HepG2 (cell line): ENCODE results near the gene TADA2B. TPM values are rescaled to one million over a fixed set of nuclear protein-coding genes. Genes with fewer than 3 reads are reported as not detected.

ENCODE experiments used
- BHLHE40 ChIP-seq: IDR thresholded peaks from 2 replicates; pipeline ENCODE4 v1.6.1; 2011; ENCODE audit warnings: low read length, improper control_type of control experiment
- FOXA3 ChIP-seq: IDR thresholded peaks from 2 replicates; pipeline ENCODE4 v1.6.1; 2016; ENCODE audit warnings: missing genetic modification reagents, missing compliant biosample characterization
- HMGXB3 ChIP-seq: sonication (generic); formaldehyde crosslinking; IDR thresholded peaks from 2 replicates; pipeline ENCODE4 v1.4.0; 2020; ENCODE audit warnings: missing genetic modification reagents, borderline replicate concordance
- MAFK ChIP-seq, 2 experiments: IDR thresholded peaks in 1 of 2; conservative IDR thresholded peaks in 1 of 2; 2 replicates each; pipeline ENCODE4 v1.6.1; 2011; ENCODE audit warnings: improper control_type of control experiment in 2 of 2, low read length in 2 of 2
- NFYC ChIP-seq: IDR thresholded peaks from 2 replicates; pipeline ENCODE4 v1.6.1; 2016; ENCODE audit warnings: missing genetic modification reagents, missing compliant biosample characterization
- RAD51 ChIP-seq: fragments of 450-650 bp; IDR thresholded peaks from 2 replicates; pipeline ENCODE4 v1.6.1; 2016; ENCODE audit warnings: borderline replicate concordance
- SALL1 ChIP-seq: sonication (generic); formaldehyde crosslinking; IDR thresholded peaks from 2 replicates; pipeline ENCODE4 v1.8.0; 2022; ENCODE audit warnings: mild to moderate bottlenecking, missing genetic modification reagents
- SATB2 ChIP-seq: sonication (generic); formaldehyde crosslinking; IDR thresholded peaks from 2 replicates; pipeline ENCODE4 v1.5.0; 2020; ENCODE audit warnings: missing genetic modification reagents
- USF2 ChIP-seq, 2 experiments: sonication (generic) in 1 of 2; formaldehyde crosslinking in 1 of 2; IDR thresholded peaks; 2 replicates each; pipeline versions ENCODE4 v1.5.1 to v1.6.1; 2011 to 2020; ENCODE audit warnings: borderline replicate concordance in 1 of 2, low read depth in 1 of 2, low read length in 1 of 2, mild to moderate bottlenecking in 1 of 2, missing genetic modification reagents in 1 of 2, moderate library complexity in 1 of 2
- ZFP90 ChIP-seq: sonication (generic); formaldehyde crosslinking; IDR thresholded peaks from 2 replicates; pipeline ENCODE4 v1.8.0; 2022; ENCODE audit warnings: missing genetic modification reagents, mild to moderate bottlenecking, inconsistent platforms, borderline replicate concordance
- ZNF10 ChIP-seq: sonication (generic); formaldehyde crosslinking; IDR thresholded peaks from 2 replicates; pipeline ENCODE4 v1.4.0; 2020; ENCODE audit warnings: mild to moderate bottlenecking, low read depth, missing genetic modification reagents, borderline replicate concordance
- ZNF501 ChIP-seq: sonication (generic); formaldehyde crosslinking; IDR thresholded peaks from 2 replicates; pipeline ENCODE4 v1.5.1; 2020; ENCODE audit warnings: mild to moderate bottlenecking, moderate library complexity, missing genetic modification reagents
- ZNF574 ChIP-seq: sonication (generic); formaldehyde crosslinking; IDR thresholded peaks from 2 replicates; pipeline ENCODE4 v1.4.0; 2020; ENCODE audit warnings: missing genetic modification reagents
- ZNF841 ChIP-seq: sonication (generic); formaldehyde crosslinking; IDR thresholded peaks from 2 replicates; pipeline ENCODE4 v1.8.1; 2023; ENCODE audit warnings: missing genetic modification reagents, borderline replicate concordance
- polyA plus RNA-seq, 8 experiments: library from polyadenylated mRNA; depleted of rRNA in 3 of 8; stranded (reverse) in 7 of 8; unstranded in 1 of 8; fragments of >200 nt; fragmentation: Illumina TruSeq in 4 of 8; extraction: Trizol in 4 of 8; gene quantifications; 2 replicates each; pipeline versions ENCODE4 v1.2.1 to v1.2.3, GENCODE V29; 2011 to 2016; ENCODE audit warnings: low read depth in 4 of 8, missing spikeins in 1 of 8, mixed read lengths in 1 of 8; ENCODE audit not compliant: insufficient read depth in 1 of 8
- total RNA-seq, 5 experiments: library from RNA; depleted of rRNA; stranded (reverse); fragments of >200 nt; fragmentation: Illumina TruSeq; extraction: Trizol; gene quantifications; 2 replicates each; pipeline ENCODE4 v1.2.3, GENCODE V29; 2016; ENCODE audit warnings: low read depth in 1 of 5

Gene TADA2B
- total and polyA plus RNA-seq, 2 of the 13 experiments (the other 11 are each of a cell fraction or from before 2014, with no cell fraction given): 4.6 to 8.9 TPM

GRCh38 chr4:7073526-7074390, 30.6 kb downstream of the TADA2B start (continued):
- TF ChIP-seq HMGXB3 (CRISPR knock-in tag): peak; percentile 79; the same call in 1 of the 2 replicates
- no peak for TF ChIP-seq ZFP90 (CRISPR knock-in tag)
- TF ChIP-seq RAD51: peak; percentile 48; the same call in 1 of the 2 replicates
- TF ChIP-seq BHLHE40: 0 out of 2 replicates have a peak, but pooled peaks have one; percentile 13
- 0 out of 2 replicates have a peak, but pooled peaks have one; percentile 26 for TF ChIP-seq SALL1 (CRISPR knock-in tag)
- TF ChIP-seq ZNF10 (CRISPR knock-in tag): no peak
- TF ChIP-seq SATB2 (CRISPR knock-in tag): no peak
- peak; percentile 22; the same call in 1 of the 2 replicates for TF ChIP-seq ZNF501 (CRISPR knock-in tag)
- peak; percentile 97 for TF ChIP-seq USF2 (IDR thresholded peaks at IDR 0.05; ENCODE audit: low read depth, low read length)
- peak; percentile 97; the same call in 1 of the 2 replicates for TF ChIP-seq USF2 (CRISPR knock-in tag; IDR thresholded peaks at IDR 0.05; ENCODE audit: borderline replicate concordance)
- TF ChIP-seq ZNF841 (CRISPR knock-in tag): no peak
- peak; percentile 53 for TF ChIP-seq ZNF574 (CRISPR knock-in tag)
- no peak for TF ChIP-seq MAFK (conservative IDR thresholded peaks at IDR 0.05 in 1 of 2, IDR thresholded peaks at IDR 0.05 in 1 of 2; ENCODE audit: low read length in 2 of 2)
- 0 out of 2 replicates have a peak, but pooled peaks have one; percentile 22 for TF ChIP-seq FOXA3 (CRISPR knock-in tag)
- peak; percentile 91 for TF ChIP-seq NFYC (CRISPR knock-in tag)
- TF ChIP-seq, all 625 proteins: peak for 22
